ENCODE results near the gene CDC42BPB.

DNA sequence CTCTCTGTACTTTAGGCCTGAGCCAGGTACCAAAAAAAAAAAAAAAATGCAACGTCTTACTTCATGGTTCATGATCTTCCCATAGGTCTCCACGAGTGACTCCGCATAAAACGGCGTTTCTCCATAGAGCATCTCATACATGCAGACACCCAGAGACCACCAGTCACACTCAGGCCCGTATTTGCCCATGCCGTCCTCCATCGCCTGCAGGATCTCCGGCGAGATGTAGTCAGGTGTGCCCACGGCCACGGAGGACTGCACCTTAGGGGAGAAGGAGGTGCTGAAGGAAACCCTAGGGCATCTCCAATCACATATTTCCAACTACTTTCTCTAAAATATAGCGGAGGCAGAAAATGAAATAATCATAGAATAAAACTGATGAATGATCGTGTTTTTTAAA, 73.9 kb downstream of the CDC42BPB start:
- no peak for TF ChIP-seq POLR2A (IDR thresholded peaks at IDR 0.05)
- TF ChIP-seq, protein P1, sequence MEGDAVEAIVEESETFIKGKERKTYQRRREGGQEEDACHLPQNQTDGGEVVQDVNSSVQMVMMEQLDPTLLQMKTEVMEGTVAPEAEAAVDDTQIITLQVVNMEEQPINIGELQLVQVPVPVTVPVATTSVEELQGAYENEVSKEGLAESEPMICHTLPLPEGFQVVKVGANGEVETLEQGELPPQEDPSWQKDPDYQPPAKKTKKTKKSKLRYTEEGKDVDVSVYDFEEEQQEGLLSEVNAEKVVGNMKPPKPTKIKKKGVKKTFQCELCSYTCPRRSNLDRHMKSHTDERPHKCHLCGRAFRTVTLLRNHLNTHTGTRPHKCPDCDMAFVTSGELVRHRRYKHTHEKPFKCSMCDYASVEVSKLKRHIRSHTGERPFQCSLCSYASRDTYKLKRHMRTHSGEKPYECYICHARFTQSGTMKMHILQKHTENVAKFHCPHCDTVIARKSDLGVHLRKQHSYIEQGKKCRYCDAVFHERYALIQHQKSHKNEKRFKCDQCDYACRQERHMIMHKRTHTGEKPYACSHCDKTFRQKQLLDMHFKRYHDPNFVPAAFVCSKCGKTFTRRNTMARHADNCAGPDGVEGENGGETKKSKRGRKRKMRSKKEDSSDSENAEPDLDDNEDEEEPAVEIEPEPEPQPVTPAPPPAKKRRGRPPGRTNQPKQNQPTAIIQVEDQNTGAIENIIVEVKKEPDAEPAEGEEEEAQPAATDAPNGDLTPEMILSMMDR (IDR thresholded peaks at IDR 0.05), result no peak
